HG03196 (cell line): Measurements from ENCODE around the gene LHPP.
"Not testable (repeated sequence)": the region's sequence is repeated elsewhere in the genome, so short reads cannot be mapped to it uniquely, and the experiment has no call there.

Source experiments
- ATAC-seq: cut with Tn5 transposase; IDR thresholded peaks from one replicate; pipeline ENCODE4 v1.9.1; 2021; ENCODE audit not compliant: unreplicated experiment

The LHPP gene

DNA sequence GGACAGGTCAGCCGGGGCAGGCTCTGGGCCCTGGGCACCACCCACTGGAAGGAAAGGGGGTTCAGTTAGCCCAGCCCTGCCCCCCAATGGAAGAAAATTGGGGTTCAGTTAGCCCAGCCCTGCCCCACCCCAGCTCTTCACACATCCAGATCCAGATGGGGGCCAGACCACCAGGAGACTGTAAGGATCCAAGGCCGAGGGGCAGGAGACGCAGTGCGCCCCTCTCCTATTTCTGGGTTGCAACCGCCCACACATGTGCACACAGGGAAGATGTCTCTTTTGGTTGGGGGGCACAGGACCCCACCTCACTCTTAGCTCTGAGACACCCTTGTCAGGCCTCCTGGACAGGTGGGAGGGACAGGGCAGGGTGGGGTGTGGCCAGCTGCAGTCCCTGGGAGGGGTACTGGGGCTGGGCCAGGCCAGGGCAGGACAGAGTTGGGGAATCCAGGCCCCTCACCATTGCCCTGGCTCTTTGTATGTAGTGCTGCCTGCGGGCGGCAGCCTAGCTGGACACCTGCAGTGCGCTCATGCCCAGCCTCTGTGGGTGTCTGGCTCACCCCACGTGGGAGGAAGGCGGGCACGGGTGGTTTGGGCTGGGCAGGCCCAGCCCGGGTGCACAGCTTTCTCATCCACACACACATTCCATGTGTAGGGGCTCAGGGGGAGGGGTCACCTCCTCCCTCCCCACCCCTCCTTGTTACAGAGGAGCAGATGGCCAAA lies 141.2 kb downstream of the LHPP start:
- ATAC-seq, result no peak

DNA sequence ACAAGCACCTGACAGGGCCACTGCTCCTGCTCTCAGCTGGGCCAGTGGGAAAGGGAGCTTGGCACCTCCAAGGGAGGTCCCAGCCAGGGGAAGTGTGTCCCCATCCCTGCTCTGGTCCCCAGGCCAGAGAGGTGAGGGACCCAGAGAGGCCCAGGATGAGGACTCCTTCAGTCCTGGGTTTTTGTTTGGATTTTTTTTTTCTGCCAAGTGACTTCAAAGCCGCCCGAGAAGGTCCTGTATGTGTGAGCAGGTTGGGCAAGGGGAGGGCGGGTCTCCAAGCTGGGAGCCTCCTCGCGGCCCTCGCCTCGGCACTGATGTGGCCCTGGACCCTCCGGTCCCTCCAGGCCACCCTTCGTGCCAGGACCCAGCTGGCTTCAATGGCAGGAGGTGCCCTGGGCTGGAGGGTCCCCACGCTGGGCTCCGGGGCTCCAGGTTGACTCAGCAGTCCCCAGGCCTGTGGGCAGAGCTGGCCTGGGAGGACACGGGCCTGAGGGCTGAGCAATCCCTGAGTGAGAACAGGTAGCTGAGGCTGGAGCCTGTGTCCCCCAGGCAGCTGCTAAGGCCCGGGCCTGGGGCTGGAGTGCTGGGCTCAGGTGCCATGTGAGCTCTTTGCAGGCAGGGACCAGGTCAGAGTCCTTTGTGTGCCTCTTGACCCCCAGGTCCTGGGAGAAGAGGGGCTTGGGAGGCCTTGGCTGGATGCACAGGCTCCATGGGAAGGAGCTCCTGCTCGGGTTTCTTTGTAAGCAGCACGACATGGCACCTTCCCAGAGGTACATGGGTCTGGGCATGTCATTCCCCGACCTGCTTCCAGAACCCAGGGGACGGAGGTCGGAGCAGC lies 142.0 kb downstream of the LHPP start:
- ATAC-seq, result no peak

DNA sequence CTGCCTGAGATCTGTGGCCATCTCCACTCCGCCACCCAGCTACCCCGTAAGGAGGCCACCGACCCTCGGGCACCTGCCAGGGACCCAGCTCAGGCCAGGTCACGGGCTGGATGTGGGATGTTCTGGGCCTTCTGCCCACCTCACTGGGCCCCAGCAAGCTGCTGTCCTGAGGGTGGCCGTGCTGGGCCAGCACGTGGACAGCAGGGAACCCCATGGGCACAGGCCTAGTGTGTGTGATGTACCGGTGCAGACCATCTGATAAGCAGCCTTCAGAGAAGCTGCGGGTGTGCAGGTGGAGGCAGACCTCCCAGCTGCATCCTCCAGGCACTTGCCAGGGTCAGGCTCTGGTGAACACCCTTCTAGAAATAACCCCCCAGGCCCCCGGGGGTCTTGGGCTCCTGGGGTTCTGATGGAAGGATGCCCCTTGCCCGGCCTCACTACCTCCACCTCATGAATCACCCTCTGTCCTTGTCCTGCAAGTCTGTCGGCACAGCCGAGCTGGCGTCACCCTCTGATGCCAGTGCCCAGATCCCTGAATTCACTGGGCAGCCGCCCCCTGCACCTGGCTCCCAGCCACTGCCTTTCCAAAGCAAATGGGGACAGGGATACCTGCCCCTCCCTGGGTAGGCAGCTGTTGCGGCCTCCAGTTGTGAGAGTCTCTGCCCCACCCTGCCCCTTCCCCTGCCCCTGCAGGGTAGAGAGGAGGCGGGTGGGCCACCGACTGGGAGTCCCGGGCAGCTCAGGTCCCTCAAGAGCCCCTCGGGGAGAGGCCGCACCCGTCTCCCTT lies 142.8 kb downstream of the LHPP start:
- no peak for ATAC-seq

DNA sequence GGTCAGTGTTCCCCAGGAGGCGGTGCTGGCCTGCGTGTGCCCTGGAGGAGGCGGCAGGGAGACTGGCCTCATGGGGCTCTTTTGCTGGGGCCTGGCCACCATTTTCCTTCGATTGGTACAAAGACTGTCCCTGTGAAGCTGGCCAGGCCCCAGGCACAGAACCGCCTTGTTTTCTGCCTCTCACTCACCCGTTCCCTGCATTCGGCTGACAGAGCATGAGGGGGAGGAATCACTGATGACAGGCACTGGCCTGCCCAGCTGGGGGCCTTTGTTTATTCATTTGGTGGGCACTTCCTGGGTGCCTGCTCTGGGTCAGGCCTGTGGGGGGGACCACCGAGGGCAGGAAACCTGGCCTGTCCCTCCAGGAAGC lies 143.4 kb downstream of the LHPP start:
- no peak for ATAC-seq

DNA sequence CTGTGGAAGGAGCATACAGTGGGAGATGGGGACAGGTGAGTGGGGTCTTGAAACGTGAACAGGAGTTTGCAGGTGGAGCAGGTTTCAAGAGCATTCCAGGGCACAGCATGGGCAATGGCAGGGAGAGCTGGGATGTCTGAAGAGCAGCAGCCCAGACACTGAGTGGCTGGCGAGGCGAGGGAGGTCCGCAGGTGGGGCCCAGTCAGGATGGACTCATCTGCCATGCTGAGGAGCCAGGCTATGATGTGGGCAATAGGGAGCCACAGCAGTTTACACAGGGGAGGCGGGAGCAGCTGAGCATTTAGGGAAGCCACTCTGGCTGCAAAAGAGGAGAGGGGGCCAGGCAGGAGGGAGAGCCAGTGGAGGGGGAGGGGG lies 143.8 kb downstream of the LHPP start:
- ATAC-seq, result no peak

DNA sequence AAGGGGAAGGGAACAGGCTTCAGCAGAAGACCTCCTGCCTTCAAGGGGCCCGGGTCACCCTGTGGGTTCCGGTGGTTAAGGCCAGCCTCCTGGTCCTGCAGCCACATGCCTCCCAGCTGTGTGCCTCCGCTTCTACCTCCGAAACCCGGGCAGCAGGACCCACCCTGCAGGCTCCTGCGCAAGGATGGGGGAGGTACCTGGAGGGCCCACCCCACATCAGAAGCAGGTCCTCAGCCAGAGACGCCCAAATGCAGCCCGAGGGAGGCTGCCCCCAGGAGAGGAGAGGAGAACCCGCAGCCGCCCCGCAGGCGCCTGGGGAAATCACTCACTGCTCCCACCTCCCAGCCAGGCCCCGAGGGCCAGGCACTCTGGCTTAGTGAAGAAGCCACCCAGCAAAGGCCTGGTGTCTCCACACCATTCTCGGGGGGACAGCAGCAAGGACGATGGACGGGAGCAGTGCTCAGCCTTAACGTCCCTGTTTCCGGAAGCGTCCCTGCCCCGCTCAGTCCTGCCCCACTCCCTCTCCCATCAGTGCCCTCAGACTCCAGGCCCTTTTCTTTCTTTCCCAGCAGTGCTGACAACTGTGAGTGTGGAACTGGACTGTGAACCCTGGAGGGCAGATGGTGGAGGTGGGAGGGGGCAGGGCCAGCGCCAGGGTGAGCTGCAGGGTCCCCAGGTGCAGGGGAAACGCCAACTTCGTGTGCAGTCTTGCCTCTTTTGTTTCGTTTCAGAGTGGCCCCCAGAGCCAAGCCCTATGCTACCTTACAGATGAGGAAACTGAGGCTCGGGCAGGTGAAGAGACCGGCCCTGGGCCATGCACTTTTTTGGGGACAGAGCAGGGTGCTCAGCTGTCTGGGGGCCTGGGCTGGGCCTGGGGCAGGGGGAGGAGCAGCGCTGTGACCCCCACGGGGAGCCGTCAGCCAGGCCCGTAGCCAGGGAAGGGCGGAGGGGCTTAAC lies 144.5 kb downstream of the LHPP start:
- ATAC-seq, result no peak

DNA sequence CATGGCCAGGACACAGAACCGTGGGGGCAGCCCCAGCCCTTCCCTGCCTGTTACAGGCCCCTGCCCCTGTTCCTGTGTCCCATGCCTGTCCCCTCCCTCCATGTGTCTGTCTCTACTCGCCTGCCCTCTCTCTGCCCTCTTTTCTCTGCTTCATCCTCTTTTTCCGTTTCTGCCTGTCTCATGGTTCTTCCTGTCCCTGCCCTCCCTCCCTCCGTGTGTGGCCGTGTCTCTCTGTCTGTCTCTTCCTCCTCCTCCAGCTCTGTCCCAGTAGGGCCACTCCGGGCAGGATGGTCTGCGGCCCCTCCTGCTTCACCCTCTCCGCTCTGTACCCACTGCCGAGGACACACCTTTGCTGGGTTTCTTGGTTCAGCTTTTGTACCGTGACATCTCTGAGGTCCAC lies 145.2 kb downstream of the LHPP start:
- ATAC-seq, result no peak

DNA sequence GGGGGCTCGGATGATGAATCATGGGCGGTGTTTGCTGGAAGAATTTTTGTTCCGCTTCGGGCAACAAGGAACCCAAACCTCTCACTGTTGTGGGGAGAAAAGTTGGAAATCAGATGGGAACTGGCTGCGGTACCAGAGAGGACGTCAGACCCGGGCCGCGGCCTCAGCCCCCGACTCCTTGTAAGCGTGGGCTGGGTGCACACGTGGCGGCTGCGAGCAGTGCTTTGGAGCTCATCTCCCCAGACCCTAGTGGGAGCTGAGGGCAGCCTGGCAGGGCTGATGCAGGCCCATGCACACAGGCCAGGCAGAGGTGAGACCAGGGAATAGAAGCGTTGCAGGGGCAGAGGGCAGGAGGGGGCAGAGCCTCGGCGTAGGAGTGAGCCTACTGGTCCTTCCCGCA lies 146.1 kb downstream of the LHPP start:
- ATAC-seq, result no peak

DNA sequence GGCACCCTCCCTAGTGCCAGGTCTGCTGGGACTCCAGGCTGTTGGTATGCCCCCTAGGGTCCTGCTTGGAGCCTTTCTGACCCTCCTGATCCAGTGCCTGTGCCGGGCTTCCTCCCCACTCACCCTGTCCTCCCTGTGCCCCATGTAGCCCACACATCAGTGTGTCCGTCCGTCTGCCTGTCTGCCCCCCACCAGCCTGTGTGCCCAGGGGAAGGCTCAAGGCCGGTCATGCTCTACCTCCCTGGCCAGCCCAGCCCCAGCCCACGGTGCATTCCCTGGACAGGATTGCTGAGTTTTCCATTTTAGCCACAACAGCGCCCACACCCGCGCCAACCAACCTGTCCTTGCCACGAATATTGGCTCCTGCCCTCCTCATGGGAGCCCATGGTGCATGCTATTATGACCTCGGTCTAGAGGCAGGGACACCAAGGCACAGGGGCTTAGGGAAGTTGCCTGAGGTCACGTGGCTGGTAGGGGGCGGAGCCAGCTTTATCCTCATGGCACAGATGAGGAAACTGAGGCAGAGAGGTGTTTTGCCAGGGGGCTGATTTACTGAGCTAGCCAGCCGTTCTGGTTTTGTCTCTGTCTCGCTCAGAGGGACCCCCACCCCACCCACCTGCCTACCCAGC lies 146.6 kb downstream of the LHPP start:
- ATAC-seq, result no peak

DNA sequence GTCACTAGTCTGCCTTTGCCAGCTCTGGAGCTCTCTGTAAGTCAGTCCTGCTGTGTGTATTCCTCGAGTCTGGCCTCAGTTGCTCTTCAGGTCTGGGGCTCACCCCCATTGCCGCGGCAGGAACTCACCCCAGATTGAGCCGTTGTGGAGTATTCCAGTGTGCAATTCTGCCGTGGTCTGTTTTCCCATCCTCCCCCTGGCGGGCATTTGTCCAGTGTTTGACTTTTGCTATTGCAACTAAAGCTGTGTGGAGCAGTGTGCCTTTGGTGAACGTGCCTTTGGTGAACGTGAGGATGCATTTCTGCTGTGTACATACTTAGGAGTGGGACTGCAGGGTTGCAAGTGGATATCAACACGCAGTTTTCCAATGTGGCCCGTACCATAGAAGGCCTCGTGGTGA lies 148.1 kb downstream of the LHPP start:
- ATAC-seq, result no peak

DNA sequence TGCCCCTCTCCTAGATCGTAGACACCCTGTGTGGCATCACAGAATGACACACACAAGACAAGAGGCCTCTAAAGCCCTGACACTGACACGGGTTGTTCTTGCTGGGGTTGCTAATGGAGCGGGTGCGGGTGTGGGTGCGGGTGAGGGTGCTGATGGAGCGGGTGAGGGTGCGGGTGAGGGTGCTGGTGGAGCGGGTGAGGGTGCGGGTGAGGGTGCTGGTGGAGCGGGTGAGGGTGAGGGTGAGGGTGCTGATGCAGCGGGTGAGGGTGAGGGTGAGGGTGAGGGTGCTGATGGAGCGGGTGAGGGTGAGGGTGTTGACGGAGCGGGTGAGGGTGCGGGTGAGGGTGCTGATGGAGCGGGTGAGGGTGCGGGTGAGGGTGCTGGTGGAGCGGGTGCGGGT lies 148.6 kb downstream of the LHPP start:
- ATAC-seq, result not testable (repeated sequence)

DNA sequence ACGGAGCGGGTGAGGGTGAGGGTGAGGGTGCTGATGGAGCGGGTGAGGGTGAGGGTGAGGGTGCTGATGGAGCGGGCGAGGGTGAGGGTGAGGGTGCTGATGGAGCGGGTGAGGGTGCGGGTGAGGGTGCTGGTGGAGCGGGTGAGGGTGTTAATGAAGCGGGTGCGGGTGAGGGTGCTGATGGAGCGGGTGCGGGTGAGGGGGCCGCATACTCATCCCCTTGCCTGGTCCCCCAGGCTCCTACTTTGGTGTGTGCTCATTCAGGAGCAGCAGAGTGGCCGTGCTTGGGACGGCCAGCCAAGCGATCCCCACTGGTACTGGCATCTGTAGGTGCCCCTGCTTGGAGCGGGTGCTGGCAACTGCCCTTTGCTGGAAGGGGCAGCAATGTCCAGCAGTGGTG lies 149.2 kb downstream of the LHPP start:
- ATAC-seq, result not testable (repeated sequence)

DNA sequence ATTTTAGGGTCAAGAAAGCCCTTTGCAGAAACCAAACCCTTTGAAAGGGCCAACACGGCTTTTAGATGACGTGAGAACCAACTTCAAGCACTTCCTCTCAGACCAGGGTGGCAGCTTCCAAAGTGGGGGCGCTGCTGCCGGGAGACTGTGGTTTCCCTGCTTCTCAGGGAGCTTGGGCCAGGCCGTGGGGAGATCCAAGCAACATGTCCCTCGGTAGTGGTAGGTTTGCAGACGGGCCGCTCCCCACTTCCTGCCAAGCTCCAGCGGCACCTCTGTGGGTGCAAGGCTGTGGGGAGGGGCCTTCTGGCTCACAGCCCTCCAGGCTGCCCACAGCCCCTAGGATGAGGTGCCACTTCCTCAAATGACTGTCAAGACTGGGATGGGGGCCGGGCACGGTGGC lies 150.1 kb downstream of the LHPP start:
- ATAC-seq, result no peak

DNA sequence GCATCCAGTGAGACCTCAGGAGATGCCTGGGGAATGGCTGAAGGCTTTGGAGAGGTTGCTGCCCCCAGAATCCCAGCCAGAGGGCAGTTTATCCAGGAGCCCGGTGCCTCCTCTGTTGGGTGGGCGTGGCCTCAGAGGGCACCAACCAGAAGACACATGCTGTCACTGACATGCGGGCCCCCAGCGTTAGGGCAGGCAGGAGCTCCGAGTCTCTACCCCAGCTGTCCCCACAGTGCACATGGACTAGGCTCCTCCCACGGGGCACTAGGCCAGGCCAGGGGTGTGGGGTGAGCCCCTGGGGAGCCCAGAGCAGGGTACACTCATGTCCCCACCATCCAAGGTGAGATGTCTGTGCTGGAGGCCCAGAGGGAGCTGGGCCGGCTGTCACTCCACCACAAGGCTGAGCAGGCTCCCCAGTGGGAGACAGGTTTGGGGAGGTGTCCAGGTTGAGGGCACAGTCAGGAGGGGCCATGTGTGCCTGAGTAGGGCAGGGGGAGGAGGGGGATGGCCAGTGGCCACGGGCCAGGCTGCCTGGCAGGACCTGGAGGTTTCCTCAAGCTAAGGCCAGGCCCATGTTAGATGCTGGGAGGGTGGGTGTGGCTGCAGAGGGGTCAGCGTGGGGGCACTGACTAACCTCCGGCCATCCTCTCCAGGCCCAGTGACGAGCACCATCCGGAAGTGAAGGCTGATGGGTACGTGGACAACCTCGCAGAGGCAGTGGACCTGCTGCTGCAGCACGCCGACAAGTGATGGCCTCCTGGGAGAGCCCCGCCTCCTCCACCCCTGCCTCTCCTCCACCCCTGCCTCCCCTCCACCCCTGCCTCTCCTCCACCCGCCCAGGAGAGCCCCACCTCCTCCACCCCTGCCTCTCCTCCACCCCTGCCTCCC lies 151.2 kb downstream of the LHPP start:
- no peak for ATAC-seq

DNA sequence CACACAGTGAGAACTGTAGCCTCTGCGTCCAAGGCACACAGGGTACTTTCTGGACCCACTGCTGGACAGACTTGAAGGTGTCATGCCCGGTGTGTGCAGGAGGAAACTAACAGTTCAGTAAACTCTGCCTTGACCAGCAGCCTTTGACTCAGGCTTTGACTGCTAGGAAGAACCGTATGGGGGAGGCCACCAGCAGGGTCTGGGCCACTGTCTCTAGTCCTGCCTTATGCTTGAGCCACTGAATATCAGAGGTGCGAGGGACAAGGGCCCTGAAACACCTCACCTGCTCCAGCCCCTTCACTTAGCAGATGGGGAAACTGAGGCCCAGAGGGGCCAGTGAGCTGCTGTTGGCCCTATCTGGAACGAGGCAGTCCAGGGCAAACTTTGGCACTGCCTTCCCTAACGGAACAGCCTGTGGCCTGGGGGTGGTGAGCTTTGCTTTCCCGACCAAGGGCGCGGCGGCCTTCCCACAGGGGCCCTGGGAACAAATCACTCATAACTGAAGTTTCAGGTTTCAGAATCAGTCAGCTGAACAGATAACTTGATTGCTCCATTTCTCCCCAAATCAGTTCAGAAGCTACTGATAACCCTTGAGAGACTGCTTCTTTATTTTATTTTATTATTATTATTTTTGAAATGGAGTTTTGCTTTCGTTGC lies 152.5 kb downstream of the LHPP start:
- peak; percentile 58 for ATAC-seq

DNA sequence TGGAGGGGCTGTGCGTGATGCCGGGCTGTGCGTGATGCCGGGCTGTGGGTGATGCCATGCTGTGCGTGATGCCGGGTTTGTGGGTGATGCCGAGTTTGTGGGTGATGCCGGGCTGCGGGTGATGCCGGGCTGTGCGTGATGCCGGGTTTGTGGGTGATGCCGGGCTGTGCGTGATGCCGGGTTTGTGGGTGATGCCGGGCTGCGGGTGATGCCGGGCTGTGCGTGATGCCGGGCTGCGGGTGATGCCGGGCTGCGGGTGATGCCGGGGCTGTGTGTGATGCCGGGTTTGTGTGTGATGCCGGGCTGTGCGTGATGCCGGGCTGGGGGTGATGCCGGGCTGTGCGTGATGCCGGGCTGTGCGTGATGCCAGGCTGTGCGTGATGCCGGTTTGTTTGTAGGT lies 153.6 kb downstream of the LHPP start:
- ATAC-seq, result no peak

DNA sequence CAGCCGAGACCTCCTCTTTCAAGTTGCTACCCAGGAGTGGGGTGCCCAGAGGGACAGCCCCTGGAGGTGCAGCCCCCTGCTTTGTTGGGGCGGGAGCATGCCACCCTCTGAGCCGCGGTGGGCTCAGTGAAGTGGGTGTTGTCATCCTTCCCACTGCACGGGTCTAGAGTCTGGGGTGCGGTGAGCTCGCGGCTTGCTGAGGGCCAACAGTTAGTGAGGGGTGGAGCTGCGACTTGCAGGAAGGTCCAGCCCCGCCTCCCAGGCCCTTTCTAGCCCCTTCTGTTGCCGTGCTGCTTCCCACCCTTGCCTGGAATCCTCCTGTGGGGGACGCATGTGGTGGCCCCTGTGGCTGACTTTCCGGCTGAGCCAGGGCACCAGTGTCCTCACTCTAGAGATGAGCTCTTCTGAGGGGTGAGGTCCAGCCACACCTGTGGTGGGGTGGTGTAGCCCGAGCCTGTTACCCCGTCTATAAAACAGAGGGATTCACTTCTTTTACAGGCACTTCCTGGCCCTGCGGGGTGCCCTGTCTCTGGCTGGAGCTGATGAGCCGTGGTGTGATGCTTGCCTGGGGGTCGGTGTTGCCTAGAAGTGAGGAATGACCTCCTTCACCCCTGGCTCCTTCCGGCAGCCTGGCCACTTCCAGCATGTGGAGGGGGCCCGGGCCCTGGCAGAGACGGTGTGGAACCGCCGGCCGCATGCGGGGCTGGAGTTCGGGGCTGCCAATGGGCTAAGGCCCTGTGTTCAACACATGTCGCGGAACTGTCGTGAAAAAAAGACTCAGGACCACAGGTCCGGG lies 154.6 kb downstream of the LHPP start:
- no peak for ATAC-seq

DNA sequence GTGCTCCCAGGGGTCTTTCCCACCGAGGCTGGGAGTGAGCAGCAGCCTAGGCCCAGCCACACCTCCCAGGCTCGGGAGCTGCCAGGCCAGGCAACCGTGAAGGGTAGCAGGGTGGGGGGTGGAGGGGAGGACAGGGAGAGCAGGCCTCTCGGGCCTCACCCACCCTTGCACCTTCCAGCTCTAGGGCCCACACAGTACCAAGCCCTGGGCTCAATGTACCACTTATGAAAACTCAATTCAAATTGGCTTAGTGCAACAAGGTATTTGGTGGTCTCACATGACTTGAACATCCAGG lies 155.2 kb downstream of the LHPP start:
- ATAC-seq, result no peak
